Measurements from ENCODE around the gene KCNA1. TPM values are rescaled to one million over a fixed set of nuclear protein-coding genes. Genes with fewer than 3 reads are reported as not detected.

Gene KCNA1
- total and polyA plus RNA-seq, 2 of the 4 experiments (the other 2 are of a cell fraction): not detected

DNA sequence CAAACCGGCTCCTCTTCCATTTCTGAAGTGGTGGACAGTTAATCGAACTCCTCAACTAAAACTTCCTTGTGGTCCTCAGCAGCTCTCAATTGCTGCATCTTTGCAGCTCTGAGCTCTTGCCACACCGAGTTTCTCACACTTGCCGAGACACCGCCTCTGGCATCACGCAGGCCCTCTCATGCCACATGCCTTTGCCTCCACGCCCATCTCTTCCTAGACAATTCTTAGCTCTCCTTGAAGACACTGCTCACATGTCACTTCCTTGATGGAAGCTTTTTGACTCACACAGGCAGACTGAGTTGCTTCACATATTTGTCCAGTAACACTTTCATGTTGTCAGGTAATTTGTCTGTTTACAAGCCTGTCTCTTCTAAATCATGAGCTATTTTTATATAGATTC, 29.2 kb downstream of the KCNA1 start:
- H3K27ac ChIP-seq (ENCODE audit: insufficient read depth, low read length): no peak overlapping the region
- no peak for TF ChIP-seq MAFK (IDR thresholded peaks at IDR 0.05; ENCODE audit: low read depth, low read length)
- TF ChIP-seq SMC3 (IDR thresholded peaks at IDR 0.05; ENCODE audit: low read depth, low read length): no peak
- no peak for TF ChIP-seq RAD21 (IDR thresholded peaks at IDR 0.05; ENCODE audit: low read length)
- no peak for TF ChIP-seq CEBPB (IDR thresholded peaks at IDR 0.05; ENCODE audit: low read depth, low read length)
- TF ChIP-seq RCOR1 (IDR thresholded peaks at IDR 0.05; ENCODE audit: insufficient replicate concordance, low read length): no peak
- TF ChIP-seq, protein P1, sequence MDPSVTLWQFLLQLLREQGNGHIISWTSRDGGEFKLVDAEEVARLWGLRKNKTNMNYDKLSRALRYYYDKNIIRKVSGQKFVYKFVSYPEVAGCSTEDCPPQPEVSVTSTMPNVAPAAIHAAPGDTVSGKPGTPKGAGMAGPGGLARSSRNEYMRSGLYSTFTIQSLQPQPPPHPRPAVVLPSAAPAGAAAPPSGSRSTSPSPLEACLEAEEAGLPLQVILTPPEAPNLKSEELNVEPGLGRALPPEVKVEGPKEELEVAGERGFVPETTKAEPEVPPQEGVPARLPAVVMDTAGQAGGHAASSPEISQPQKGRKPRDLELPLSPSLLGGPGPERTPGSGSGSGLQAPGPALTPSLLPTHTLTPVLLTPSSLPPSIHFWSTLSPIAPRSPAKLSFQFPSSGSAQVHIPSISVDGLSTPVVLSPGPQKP (IDR thresholded peaks at IDR 0.05; ENCODE audit: borderline replicate concordance, low read depth, low read length): no peak
- TF ChIP-seq, protein P2, sequence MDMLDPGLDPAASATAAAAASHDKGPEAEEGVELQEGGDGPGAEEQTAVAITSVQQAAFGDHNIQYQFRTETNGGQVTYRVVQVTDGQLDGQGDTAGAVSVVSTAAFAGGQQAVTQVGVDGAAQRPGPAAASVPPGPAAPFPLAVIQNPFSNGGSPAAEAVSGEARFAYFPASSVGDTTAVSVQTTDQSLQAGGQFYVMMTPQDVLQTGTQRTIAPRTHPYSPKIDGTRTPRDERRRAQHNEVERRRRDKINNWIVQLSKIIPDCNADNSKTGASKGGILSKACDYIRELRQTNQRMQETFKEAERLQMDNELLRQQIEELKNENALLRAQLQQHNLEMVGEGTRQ (IDR thresholded peaks at IDR 0.05; ENCODE audit: low read depth, low read length): no peak
- no peak for TF ChIP-seq RFX5 (IDR thresholded peaks at IDR 0.05; ENCODE audit: low read depth, low read length)
- no peak for TF ChIP-seq FOS (IDR thresholded peaks at IDR 0.05; ENCODE audit: low read depth, low read length)
- TF ChIP-seq MAZ (IDR thresholded peaks at IDR 0.05; ENCODE audit: borderline replicate concordance, low read depth, low read length): no peak
- TF ChIP-seq, protein P3, sequence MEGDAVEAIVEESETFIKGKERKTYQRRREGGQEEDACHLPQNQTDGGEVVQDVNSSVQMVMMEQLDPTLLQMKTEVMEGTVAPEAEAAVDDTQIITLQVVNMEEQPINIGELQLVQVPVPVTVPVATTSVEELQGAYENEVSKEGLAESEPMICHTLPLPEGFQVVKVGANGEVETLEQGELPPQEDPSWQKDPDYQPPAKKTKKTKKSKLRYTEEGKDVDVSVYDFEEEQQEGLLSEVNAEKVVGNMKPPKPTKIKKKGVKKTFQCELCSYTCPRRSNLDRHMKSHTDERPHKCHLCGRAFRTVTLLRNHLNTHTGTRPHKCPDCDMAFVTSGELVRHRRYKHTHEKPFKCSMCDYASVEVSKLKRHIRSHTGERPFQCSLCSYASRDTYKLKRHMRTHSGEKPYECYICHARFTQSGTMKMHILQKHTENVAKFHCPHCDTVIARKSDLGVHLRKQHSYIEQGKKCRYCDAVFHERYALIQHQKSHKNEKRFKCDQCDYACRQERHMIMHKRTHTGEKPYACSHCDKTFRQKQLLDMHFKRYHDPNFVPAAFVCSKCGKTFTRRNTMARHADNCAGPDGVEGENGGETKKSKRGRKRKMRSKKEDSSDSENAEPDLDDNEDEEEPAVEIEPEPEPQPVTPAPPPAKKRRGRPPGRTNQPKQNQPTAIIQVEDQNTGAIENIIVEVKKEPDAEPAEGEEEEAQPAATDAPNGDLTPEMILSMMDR (conservative IDR thresholded peaks at IDR 0.05; ENCODE audit: low read depth, low read length): no peak
- no peak for TF ChIP-seq BHLHE40 (IDR thresholded peaks at IDR 0.05; ENCODE audit: low read depth, low read length)
- no peak overlapping the region for H2BK5ac ChIP-seq (ENCODE audit: low read depth, low read length, poor library complexity, severe bottlenecking)
- H4K8ac ChIP-seq (ENCODE audit: low read depth in 2 of 2, low read length in 2 of 2): no peak overlapping the region
- no peak overlapping the region for H3K14ac ChIP-seq (replicated peaks; ENCODE audit: low read depth, low read length)
- intact Hi-C loops (cut with micrococcal nuclease) (no loop called here), dilution Hi-C loops (cut with HindIII; ENCODE audit: low sequenced_read_pairs, unreplicated experiment) (no loop called here), in situ Hi-C loops (cut with MboI; ENCODE audit: low sequenced_read_pairs) (no loop called here)
- no peak overlapping the region for H3K23ac ChIP-seq (ENCODE audit: low read depth, low read length)
- H2BK20ac ChIP-seq (ENCODE audit: low read depth, low read length): no peak overlapping the region
- DNase-seq: no peak
- no peak overlapping the region for H2BK15ac ChIP-seq (ENCODE audit: low read depth, low read length)
- H4K5ac ChIP-seq (ENCODE audit: low read depth, low read length): no peak overlapping the region
- no peaks in the 10 kb centered on the region for H3K9me1 ChIP-seq (ENCODE audit: insufficient read depth, low read length)
- H3K36me3 ChIP-seq (ENCODE audit: control insufficient read depth, insufficient read depth, low read length): no peaks in the 10 kb centered on the region
- no peaks in the 10 kb centered on the region for H4K20me1 ChIP-seq (ENCODE audit: insufficient read depth, low read length)
- no TSS peak for BruUV-seq (replicated peaks)
- H2AK9ac ChIP-seq (replicated peaks; ENCODE audit: low read depth, low read length, poor library complexity): no peak overlapping the region
- POLR2A ChIA-PET (ENCODE audit: unreplicated experiment): no interaction called here
- H2AK5ac ChIP-seq (ENCODE audit: low read depth, low read length): no peak overlapping the region
- no peaks in the 10 kb centered on the region for H3K4me1 ChIP-seq (ENCODE audit: control insufficient read depth, insufficient read depth, low read length)
- no peak overlapping the region for H3K4me3 ChIP-seq (ENCODE audit: insufficient read depth, low read depth, low read length)
- no peak overlapping the region for H2BK120ac ChIP-seq (ENCODE audit: low read depth, low read length)
- no peaks in the 10 kb centered on the region for H3K9me3 ChIP-seq (ENCODE audit: control insufficient read depth, insufficient read depth, low read length)
- no peak overlapping the region for H4K91ac ChIP-seq (ENCODE audit: insufficient read depth, low read depth, low read length)
- peaks cover 6% of the 10 kb centered on the region for H3K27me3 ChIP-seq (ENCODE audit: control insufficient read depth, insufficient read depth, low read length)
- no peak overlapping the region for H2AFZ ChIP-seq (replicated peaks; ENCODE audit: low read length, poor library complexity)
- no peak overlapping the region for H3K4ac ChIP-seq (ENCODE audit: low read depth, low read length)
- H3K79me1 ChIP-seq (ENCODE audit: low read depth in 1 of 2, low read length in 2 of 2): no peaks in the 10 kb centered on the region
- no peak overlapping the region for H3K18ac ChIP-seq (ENCODE audit: low read depth, low read length)
- H3K4me2 ChIP-seq (ENCODE audit: low read depth, low read length): no peak overlapping the region
- no peak for ATAC-seq (ENCODE audit: low read depth)
- H3K56ac ChIP-seq (ENCODE audit: extremely low read depth, insufficient read depth, low read length): no peak overlapping the region
- WGBS, 2 experiments (ENCODE audit: extremely low coverage in 2 of 2, insufficient read length in 1 of 2): 56% methylated on average over 7 of the region's 7 CpGs; no CpG with 5 or more reads in 1 of the 2 experiments
- no peak overlapping the region for H3K9ac ChIP-seq (ENCODE audit: low read depth, low read length)
- CTCF ChIA-PET: no interaction called here

Data from IMR-90 (cell line).